OCI-LY1 (cell line): ENCODE results near the gene KCTD1.

Source experiments
- H2AFZ ChIP-seq: fragments of 200-600 bp; sonication (generic), shearing (Covaris generic); 2 replicates; pipeline ENCODE4 v1.6.0; 2014; ENCODE audit warnings: antibody characterized with exemption, mild to moderate bottlenecking, low read length
- H3F3A ChIP-seq: fragments of 200-600 bp; sonication (generic), shearing (Covaris generic); 2 replicates; pipeline ENCODE4 v1.6.0; 2014; ENCODE audit warnings: mild to moderate bottlenecking, antibody characterized with exemption, low read length, moderate library complexity; ENCODE audit not compliant: insufficient read depth
- H3K27ac ChIP-seq: fragments of 200-600 bp; sonication (generic); 2 replicates; pipeline ENCODE4 v1.5.1; 2014; ENCODE audit warnings: low read length, mixed run types, mild to moderate bottlenecking, low read depth; ENCODE audit not compliant: poor library complexity, severe bottlenecking
- H3K27me3 ChIP-seq: fragments of 200-600 bp; sonication (generic); 2 replicates; pipeline ENCODE4 v1.6.0; 2014; ENCODE audit warnings: antibody characterized with exemption, mild to moderate bottlenecking, low read length, moderate library complexity; ENCODE audit not compliant: insufficient read depth
- H3K36me3 ChIP-seq: fragments of 200-600 bp; sonication (generic); 2 replicates; pipeline ENCODE4 v1.6.1; 2014; ENCODE audit warnings: mild to moderate bottlenecking, antibody characterized with exemption, low read length, moderate library complexity, mixed read lengths; ENCODE audit not compliant: insufficient read depth
- H3K4me1 ChIP-seq: fragments of 200-600 bp; sonication (generic); 2 replicates; pipeline ENCODE4 v1.5.1; 2014; ENCODE audit warnings: mild to moderate bottlenecking, low read length, moderate library complexity; ENCODE audit not compliant: insufficient read depth, severe bottlenecking
- H3K4me2 ChIP-seq: fragments of 200-600 bp; sonication (generic), shearing (Covaris generic); 2 replicates; pipeline ENCODE4 v1.6.1; 2014; ENCODE audit warnings: low read length
- H3K4me3 ChIP-seq: fragments of 200-600 bp; sonication (generic); 2 replicates; pipeline ENCODE4 v1.5.1; 2014; ENCODE audit warnings: low read length, low read depth, mild to moderate bottlenecking, mixed read lengths; ENCODE audit not compliant: poor library complexity, severe bottlenecking
- H3K79me2 ChIP-seq: fragments of 200-600 bp; shearing (Covaris generic); 2 replicates; pipeline ENCODE4 v1.6.1; 2016; ENCODE audit warnings: mixed run types, low read length, mixed read lengths; ENCODE audit not compliant: insufficient read depth
- H3K9ac ChIP-seq: fragments of 200-600 bp; sonication (generic), shearing (Covaris generic); 2 replicates; pipeline ENCODE4 v1.6.1; 2014; ENCODE audit warnings: mild to moderate bottlenecking, low read length, mixed read lengths
- H3K9me2 ChIP-seq: fragments of 200-600 bp; sonication (generic), shearing (Covaris generic); 2 replicates; pipeline ENCODE4 v1.6.1; 2014; ENCODE audit warnings: low read depth, mild to moderate bottlenecking, low read length, mixed read lengths
- H3K9me3 ChIP-seq: fragments of 200-600 bp; shearing (Covaris generic); 2 replicates; pipeline ENCODE4 v1.6.1; 2014; ENCODE audit warnings: low read length, mixed read lengths
- H4K20me1 ChIP-seq: fragments of 200-600 bp; sonication (generic), shearing (Covaris generic); 2 replicates; pipeline ENCODE4 v1.6.0; 2016; ENCODE audit warnings: mild to moderate bottlenecking, low read length; ENCODE audit not compliant: insufficient read depth
- EZH2 ChIP-seq: fragments of 200-600 bp; sonication (generic), shearing (Covaris generic); IDR thresholded peaks from 2 replicates; pipeline ENCODE4 v1.8.0; 2017; ENCODE audit warnings: borderline replicate concordance, mixed run types, mild to moderate bottlenecking, antibody characterized with exemption, low read length, moderate library complexity, mixed read lengths
- TF ChIP-seq, protein P1 (sequence below): fragments of 200-600 bp; sonication (generic), shearing (Covaris generic); IDR thresholded peaks from 2 replicates; pipeline ENCODE4 v1.5.1; 2017; ENCODE audit warnings: mild to moderate bottlenecking, antibody characterized with exemption, low read length, moderate library complexity, mixed read lengths

Gene KCTD1

GRCh38 chr18:26471027-26471426 lies 77.3 kb downstream of the KCTD1 start:
- no peaks in the 10 kb centered on the region for H4K20me1 ChIP-seq
- H2AFZ ChIP-seq = no peak overlapping the region
- no peaks in the 10 kb centered on the region for H3K79me2 ChIP-seq
- no peaks in the 10 kb centered on the region for H3K9me2 ChIP-seq
- no peaks in the 10 kb centered on the region for H3F3A ChIP-seq
- H3K9me3 ChIP-seq = no peaks in the 10 kb centered on the region
- H3K36me3 ChIP-seq = no peaks in the 10 kb centered on the region
- H3K4me1 ChIP-seq = peaks cover 15% of the 10 kb centered on the region
- H3K27ac ChIP-seq = no peak overlapping the region
- no peak overlapping the region for H3K4me2 ChIP-seq
- no peaks in the 10 kb centered on the region for H3K27me3 ChIP-seq
- TF ChIP-seq, protein P1, sequence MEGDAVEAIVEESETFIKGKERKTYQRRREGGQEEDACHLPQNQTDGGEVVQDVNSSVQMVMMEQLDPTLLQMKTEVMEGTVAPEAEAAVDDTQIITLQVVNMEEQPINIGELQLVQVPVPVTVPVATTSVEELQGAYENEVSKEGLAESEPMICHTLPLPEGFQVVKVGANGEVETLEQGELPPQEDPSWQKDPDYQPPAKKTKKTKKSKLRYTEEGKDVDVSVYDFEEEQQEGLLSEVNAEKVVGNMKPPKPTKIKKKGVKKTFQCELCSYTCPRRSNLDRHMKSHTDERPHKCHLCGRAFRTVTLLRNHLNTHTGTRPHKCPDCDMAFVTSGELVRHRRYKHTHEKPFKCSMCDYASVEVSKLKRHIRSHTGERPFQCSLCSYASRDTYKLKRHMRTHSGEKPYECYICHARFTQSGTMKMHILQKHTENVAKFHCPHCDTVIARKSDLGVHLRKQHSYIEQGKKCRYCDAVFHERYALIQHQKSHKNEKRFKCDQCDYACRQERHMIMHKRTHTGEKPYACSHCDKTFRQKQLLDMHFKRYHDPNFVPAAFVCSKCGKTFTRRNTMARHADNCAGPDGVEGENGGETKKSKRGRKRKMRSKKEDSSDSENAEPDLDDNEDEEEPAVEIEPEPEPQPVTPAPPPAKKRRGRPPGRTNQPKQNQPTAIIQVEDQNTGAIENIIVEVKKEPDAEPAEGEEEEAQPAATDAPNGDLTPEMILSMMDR = no peak
- no peak for TF ChIP-seq EZH2
- H3K4me3 ChIP-seq = no peak overlapping the region
- no peak overlapping the region for H3K9ac ChIP-seq

- no peaks in the 10 kb centered on the region for H3K27me3 ChIP-seq
- no peak overlapping the region for H3K27ac ChIP-seq
- H3K9ac ChIP-seq = no peak overlapping the region
- H2AFZ ChIP-seq = no peak overlapping the region
- no peaks in the 10 kb centered on the region for H3K9me3 ChIP-seq
- H3K4me3 ChIP-seq = no peak overlapping the region
- TF ChIP-seq, protein P1 = no peak
- no peak for TF ChIP-seq EZH2
- H3K4me1 ChIP-seq = peaks cover 15% of the 10 kb centered on the region
- no peaks in the 10 kb centered on the region for H4K20me1 ChIP-seq
- H3K79me2 ChIP-seq = no peaks in the 10 kb centered on the region
- H3F3A ChIP-seq = no peaks in the 10 kb centered on the region
- no peak overlapping the region for H3K4me2 ChIP-seq
- H3K9me2 ChIP-seq = no peaks in the 10 kb centered on the region
- no peaks in the 10 kb centered on the region for H3K36me3 ChIP-seq
Observed at GRCh38 chr18:26470011-26470637, 78.2 kb downstream of the KCTD1 start.

DNA sequence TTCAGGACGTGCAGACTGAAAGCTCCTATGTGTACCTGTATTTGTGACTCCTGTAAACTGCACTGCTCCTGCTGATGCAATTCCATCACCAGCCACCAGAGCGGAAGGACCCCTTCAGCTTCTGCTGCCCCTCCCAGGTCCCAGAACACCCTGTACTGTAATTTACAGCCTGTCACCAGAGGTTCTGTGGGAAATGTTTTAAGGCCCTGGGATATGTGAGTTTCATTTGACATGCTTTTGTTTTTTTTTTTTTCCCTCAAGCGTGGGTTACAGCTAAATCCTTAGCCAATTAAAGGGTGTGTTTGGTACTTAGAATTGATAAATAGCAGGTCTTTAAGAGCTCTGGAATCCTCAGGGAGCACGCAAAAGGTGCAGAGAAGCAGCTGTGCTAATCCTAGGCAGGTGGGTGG lies 79.4 kb downstream of the KCTD1 start:
- Histone ChIP-seq H3K9ac (no peak overlapping the region), H3K4me2 (no peak overlapping the region), H3K9me3 (no peaks in the 10 kb centered on the region), H3F3A (no peaks in the 10 kb centered on the region), H4K20me1 (no peaks in the 10 kb centered on the region), H3K27me3 (no peaks in the 10 kb centered on the region), H3K4me3 (no peak overlapping the region), H3K4me1 (peaks cover 15% of the 10 kb centered on the region), H3K9me2 (no peaks in the 10 kb centered on the region), H3K36me3 (no peaks in the 10 kb centered on the region), H3K27ac (no peak overlapping the region), H2AFZ (no peak overlapping the region), H3K79me2 (no peaks in the 10 kb centered on the region)
- TF ChIP-seq EZH2 = no peak
- TF ChIP-seq, protein P1 = peak; percentile 56
